ENCODE results near the gene ELAVL1.
"Not testable (repeated sequence)": the region's sequence is repeated elsewhere in the genome, so short reads cannot be mapped to it uniquely, and the experiment has no call there.

ELAVL1 gene

GRCh38 chr19:7920519-7921301, 84.7 kb downstream of the ELAVL1 start:
- FAIRE-seq = no peak

GRCh38 chr19:7919610-7920518, 85.6 kb downstream of the ELAVL1 start, which contains the start of gene SNAPC2:
TSS of gene SNAPC2 (plus strand) at chr19:7920338. CDS start at chr19:7920367, 29 bp downstream.
- peak; percentile 55 for FAIRE-seq

- FAIRE-seq = no peak
These were observed 86.6 kb downstream of the ELAVL1 start for GRCh38 chr19:7918615-7919421.

GRCh38 chr19:7918062-7918614, 87.3 kb downstream of the ELAVL1 start:
- not testable (repeated sequence) for FAIRE-seq

- FAIRE-seq = no peak
These were observed 88.0 kb downstream of the ELAVL1 start for GRCh38 chr19:7917267-7918061.

GRCh38 chr19:7916955-7917266, 88.5 kb downstream of the ELAVL1 start:
- FAIRE-seq = no peak

GRCh38 chr19:7916103-7916954, 89.1 kb downstream of the ELAVL1 start:
- FAIRE-seq = no peak

- no peak for FAIRE-seq
These were observed 90.0 kb downstream of the ELAVL1 start for GRCh38 chr19:7915250-7916102.

GRCh38 chr19:7914598-7915045, 90.8 kb downstream of the ELAVL1 start, which contains the start of gene TGFBR3L:
TSS of gene TGFBR3L (plus strand) at chr19:7914830.
- no peak for FAIRE-seq

GRCh38 chr19:7914099-7914498, 91.3 kb downstream of the ELAVL1 start:
- no peak for FAIRE-seq

GRCh38 chr19:7913652-7914051, 91.8 kb downstream of the ELAVL1 start:
- FAIRE-seq = no peak

GRCh38 chr19:7912697-7913564, 92.5 kb downstream of the ELAVL1 start:
- FAIRE-seq = no peak

- no peak for FAIRE-seq
These were observed 93.2 kb downstream of the ELAVL1 start for GRCh38 chr19:7912144-7912696.

- no peak for FAIRE-seq
These were observed 93.8 kb downstream of the ELAVL1 start for GRCh38 chr19:7911508-7912143.

GRCh38 chr19:7910321-7911161, 94.9 kb downstream of the ELAVL1 start:
- no peak for FAIRE-seq

GRCh38 chr19:7909471-7910067, 95.9 kb downstream of the ELAVL1 start:
- no peak for FAIRE-seq

Measured in A204.1 (cell line).